Cardiac muscle cell (in vitro differentiated cells and primary cell): ENCODE data around the gene GRID1. TPM values are rescaled to one million over a fixed set of nuclear protein-coding genes. Genes with fewer than 3 reads are reported as not detected.

Experiments
- DNase-seq, 2 donors: peaks; one replicate each; pipeline versions ENCODE4 v3.0.0 to v3.0.0-alpha.2; 2010 to 2017; ENCODE audit warnings: low read depth in 1 of 2, low spot score in 1 of 2
- H3K27ac ChIP-seq: fragments of 200-600 bp; sonication (generic); 2 replicates; pipeline ENCODE4 v1.5.1; 2016
- H3K27me3 ChIP-seq: fragments of 200-600 bp; sonication (generic); 2 replicates; pipeline ENCODE4 v1.6.0; 2016; ENCODE audit warnings: control low read depth
- H3K36me3 ChIP-seq: fragments of 200-600 bp; sonication (generic); 2 replicates; pipeline ENCODE4 v1.5.1; 2016; ENCODE audit warnings: control low read depth
- H3K4me1 ChIP-seq: fragments of 200-600 bp; sonication (generic); 2 replicates; pipeline ENCODE4 v1.8.1; 2017; ENCODE audit warnings: low read depth, mild to moderate bottlenecking, mixed run types
- H3K4me3 ChIP-seq: fragments of 200-600 bp; sonication (generic); 2 replicates; pipeline ENCODE4 v1.5.1; 2016; ENCODE audit warnings: mild to moderate bottlenecking
- H3K9me3 ChIP-seq: fragments of 200-600 bp; sonication (generic); 2 replicates; pipeline ENCODE4 v1.5.1; 2017; ENCODE audit warnings: low read depth, mild to moderate bottlenecking, control low read depth
- CTCF ChIP-seq: IDR thresholded peaks from 2 replicates; pipeline ENCODE4 v1.5.1; 2012; ENCODE audit warnings: low read depth, mild to moderate bottlenecking, low read length
- polyA plus RNA-seq: library from polyadenylated mRNA; unstranded; fragments of >200 nt; fragmentation: Nextera tagmentation; extraction: Ambion mirVana; gene quantifications from 2 replicates; pipeline ENCODE4 v1.2.1, GENCODE V29; 2016
- total RNA-seq: library from RNA; depleted of rRNA; stranded (reverse); fragments of >200 nt; gene quantifications from 2 replicates; pipeline ENCODE4 v1.2.3, GENCODE V29; 2016

GRID1 gene
- total and polyA plus RNA-seq, 2 experiments from 2014 or later, result 1.5 to 1.6 TPM

GRCh38 chr10:86194684-86195083, 171.9 kb downstream of the GRID1 start:
- Histone ChIP-seq H3K27me3 (no peaks in the 10 kb centered on the region), H3K4me3 (no peak overlapping the region), H3K36me3 (no peaks in the 10 kb centered on the region), H3K4me1 (no peaks in the 10 kb centered on the region), H3K27ac (no peak overlapping the region), H3K9me3 (no peaks in the 10 kb centered on the region)
- DNase-seq, result no peak
- no peak for TF ChIP-seq CTCF

DNA sequence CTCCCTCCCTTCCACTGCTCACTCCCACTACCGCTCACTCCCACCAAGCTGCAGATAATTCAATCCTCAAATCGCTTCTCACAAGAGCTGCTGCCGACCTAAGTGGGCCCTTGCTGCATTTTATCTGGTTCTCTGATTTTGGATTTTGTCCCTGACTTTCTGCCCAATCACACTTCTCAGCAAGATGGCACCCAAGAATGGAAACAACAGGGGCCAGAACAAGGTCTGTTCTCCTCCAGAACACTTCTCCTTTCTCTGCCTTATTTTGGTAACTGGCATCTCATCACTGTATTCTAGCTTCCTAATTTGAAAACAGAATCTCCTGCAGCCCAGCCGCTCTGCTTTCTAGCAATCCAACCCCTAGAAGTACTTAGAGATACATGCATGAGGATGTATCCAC, 172.8 kb downstream of the GRID1 start:
- TF ChIP-seq CTCF, result no peak
- H3K27me3 ChIP-seq, result no peaks in the 10 kb centered on the region
- H3K4me3 ChIP-seq, result no peak overlapping the region
- no peak for DNase-seq
- no peaks in the 10 kb centered on the region for H3K9me3 ChIP-seq
- no peak overlapping the region for H3K27ac ChIP-seq
- no peaks in the 10 kb centered on the region for H3K36me3 ChIP-seq
- no peaks in the 10 kb centered on the region for H3K4me1 ChIP-seq

DNA sequence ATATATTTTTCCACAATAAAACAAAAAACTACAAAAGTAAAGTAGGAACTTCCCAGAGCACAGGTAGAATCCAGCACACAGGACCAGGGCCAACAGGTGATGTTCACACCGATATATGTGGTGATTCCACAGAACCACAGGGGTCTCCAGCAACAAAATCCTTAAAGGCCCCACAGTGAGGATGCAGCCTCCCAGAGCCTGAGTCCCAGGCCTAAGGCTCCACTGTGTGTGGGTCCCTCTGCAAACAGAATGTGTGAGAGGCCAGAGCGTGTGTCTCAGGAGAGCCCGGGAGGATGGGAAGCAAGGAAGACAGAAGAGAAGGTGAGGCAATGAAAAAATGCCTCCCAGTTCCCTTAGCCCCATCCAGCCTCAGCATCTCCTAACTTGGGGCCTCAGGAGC, 173.9 kb downstream of the GRID1 start:
- Histone ChIP-seq H3K4me3 (no peak overlapping the region), H3K4me1 (no peaks in the 10 kb centered on the region), H3K36me3 (no peaks in the 10 kb centered on the region), H3K27ac (no peak overlapping the region), H3K27me3 (no peaks in the 10 kb centered on the region), H3K9me3 (no peaks in the 10 kb centered on the region)
- no peak for DNase-seq
- no peak for TF ChIP-seq CTCF

DNA sequence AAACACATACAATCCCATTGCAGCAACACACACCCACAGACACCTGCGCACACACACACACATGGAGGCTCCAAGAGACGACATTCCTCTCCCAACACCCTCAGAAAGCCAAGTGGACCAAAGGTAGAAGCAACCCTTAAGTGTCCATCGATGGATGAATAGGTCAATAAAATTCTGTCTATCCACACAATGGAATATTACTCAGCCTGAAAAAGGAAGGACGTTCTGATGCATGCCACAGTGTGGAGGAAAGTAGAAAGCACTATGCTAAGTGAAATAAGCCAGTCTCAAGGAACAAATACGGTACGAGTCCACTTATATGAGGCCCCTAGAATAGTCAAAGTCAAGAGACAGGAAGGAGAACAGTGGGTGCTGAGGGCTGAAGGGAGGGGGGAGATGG, 174.4 kb downstream of the GRID1 start:
- Histone ChIP-seq H3K27ac (no peak overlapping the region), H3K27me3 (no peaks in the 10 kb centered on the region), H3K9me3 (no peaks in the 10 kb centered on the region), H3K4me3 (no peak overlapping the region), H3K36me3 (no peaks in the 10 kb centered on the region), H3K4me1 (no peaks in the 10 kb centered on the region)
- DNase-seq, result no peak
- TF ChIP-seq CTCF, result no peak

GRCh38 chr10:86191686-86192085, 174.9 kb downstream of the GRID1 start:
- TF ChIP-seq CTCF, result no peak
- H3K36me3 ChIP-seq, result no peaks in the 10 kb centered on the region
- no peaks in the 10 kb centered on the region for H3K4me1 ChIP-seq
- no peak overlapping the region for H3K27ac ChIP-seq
- H3K9me3 ChIP-seq, result no peaks in the 10 kb centered on the region
- H3K27me3 ChIP-seq, result no peaks in the 10 kb centered on the region
- DNase-seq, result no peak
- no peak overlapping the region for H3K4me3 ChIP-seq

GRCh38 chr10:86191166-86191565, 175.4 kb downstream of the GRID1 start:
- no peaks in the 10 kb centered on the region for H3K4me1 ChIP-seq
- H3K27ac ChIP-seq, result no peak overlapping the region
- no peak for DNase-seq
- no peaks in the 10 kb centered on the region for H3K9me3 ChIP-seq
- no peak for TF ChIP-seq CTCF
- H3K27me3 ChIP-seq, result no peaks in the 10 kb centered on the region
- H3K36me3 ChIP-seq, result no peaks in the 10 kb centered on the region
- no peak overlapping the region for H3K4me3 ChIP-seq
